ENCODE results near the gene ENTREP1. TPM values are rescaled to one million over a fixed set of nuclear protein-coding genes. Genes with fewer than 3 reads are reported as not detected.

ENTREP1 gene
- total and polyA plus RNA-seq, 2 experiments from 2014 or later, result 5.7 to 10.0 TPM

- no peaks in the 10 kb centered on the region for H3K36me3 ChIP-seq (ENCODE audit: insufficient read depth)
- no peak for DNase-seq (ENCODE audit: low spot score)
- H3K27me3 ChIP-seq (ENCODE audit: insufficient read depth), result no peaks in the 10 kb centered on the region
- H3K9me2 ChIP-seq (ENCODE audit: insufficient read depth), result peaks cover 7% of the 10 kb centered on the region
- Mint-ChIP-seq H3K4me3 (no peak overlapping the region), H3K27ac (no peak overlapping the region), H3K36me3 (ENCODE audit: low read depth) (peaks cover 5% of the 10 kb centered on the region; the same call in 2 of the 3 replicates), H3K4me1 (peaks cover 23% of the 10 kb centered on the region; the same call in 2 of the 3 replicates), H3K9me3 (peaks cover 18% of the 10 kb centered on the region), H3K27me3 (ENCODE audit: insufficient read depth, low read depth, poor library complexity) (no peaks in the 10 kb centered on the region)
- no peak overlapping the region for H3K4me3 ChIP-seq
- no peak overlapping the region for H3K4me2 ChIP-seq
- H2AFZ ChIP-seq, result no peak overlapping the region
- no peaks in the 10 kb centered on the region for H3F3A ChIP-seq (replicated peaks; ENCODE audit: low read depth)
- H3K27ac ChIP-seq (ENCODE audit: low read depth), result no peak overlapping the region
- H3K79me2 ChIP-seq (replicated peaks; ENCODE audit: insufficient read depth), result no peaks in the 10 kb centered on the region
- no peak for ATAC-seq
- H3K4me1 ChIP-seq (ENCODE audit: insufficient read depth), result peaks cover 22% of the 10 kb centered on the region
- no peaks in the 10 kb centered on the region for H4K20me1 ChIP-seq (replicated peaks; ENCODE audit: insufficient read depth)
- TF ChIP-seq ZNF462 (CRISPR knock-in tag; IDR thresholded peaks at IDR 0.05) (no peak), EZH2phosphoT487 (IDR thresholded peaks at IDR 0.05; ENCODE audit: unreplicated experiment) (no peak)
Observed at GRCh38 chr9:69279733-69280132, 45.3 kb upstream of the ENTREP1 start.

GRCh38 chr9:69283003-69283402, 42.0 kb upstream of the ENTREP1 start:
- peak overlapping the region; percentile 23; the same call in 1 of the 2 replicates for H3K27ac Mint-ChIP-seq
- Histone ChIP-seq H3K27me3 (ENCODE audit: insufficient read depth) (no peaks in the 10 kb centered on the region), H3K4me1 (ENCODE audit: insufficient read depth) (peaks cover 22% of the 10 kb centered on the region), H3K9me2 (ENCODE audit: insufficient read depth) (no peaks in the 10 kb centered on the region), H4K20me1 (replicated peaks; ENCODE audit: insufficient read depth) (no peaks in the 10 kb centered on the region), H3F3A (replicated peaks; ENCODE audit: low read depth) (no peaks in the 10 kb centered on the region), H3K79me2 (replicated peaks; ENCODE audit: insufficient read depth) (no peaks in the 10 kb centered on the region), H3K4me2 (peak overlapping the region; percentile 27), H3K36me3 (ENCODE audit: insufficient read depth) (no peaks in the 10 kb centered on the region), H2AFZ (no peak overlapping the region), H3K4me3 (no peak overlapping the region), H3K27ac (ENCODE audit: low read depth) (peak overlapping the region; percentile 32)
- no peak overlapping the region; the same call in 2 of the 3 replicates for H3K4me3 Mint-ChIP-seq
- peaks cover 7% of the 10 kb centered on the region; the same call in 2 of the 3 replicates for H3K36me3 Mint-ChIP-seq (ENCODE audit: low read depth)
- H3K27me3 Mint-ChIP-seq (ENCODE audit: insufficient read depth, low read depth, poor library complexity), result no peaks in the 10 kb centered on the region
- peaks cover 13% of the 10 kb centered on the region; the same call in 2 of the 3 replicates for H3K9me3 Mint-ChIP-seq
- DNase-seq (ENCODE audit: low spot score), result peak; percentile 16
- peaks cover 23% of the 10 kb centered on the region; the same call in 2 of the 3 replicates for H3K4me1 Mint-ChIP-seq
- peak; percentile 84 for ATAC-seq
- TF ChIP-seq NANOG (IDR thresholded peaks at IDR 0.05; ENCODE audit: borderline replicate concordance) (peak; percentile 83; the same call in 1 of the 2 replicates), ZNF462 (CRISPR knock-in tag; IDR thresholded peaks at IDR 0.05) (peak; percentile 100), JUNB (IDR thresholded peaks at IDR 0.05; ENCODE audit: unreplicated experiment) (no peak), EZH2phosphoT487 (IDR thresholded peaks at IDR 0.05; ENCODE audit: unreplicated experiment) (no peak), POLR2AphosphoS5 (IDR thresholded peaks at IDR 0.05; ENCODE audit: low read depth) (no peak), ZNF114 (CRISPR knock-in tag; IDR thresholded peaks at IDR 0.05) (no peak)

Measured in GM23338 (cell line).